HEK293T (cell line): Measurements from ENCODE around the gene CD3G.

Experiments used
- ARNT ChIP-seq: fragments of 450-650 bp; IDR thresholded peaks from 2 replicates; pipeline ENCODE4 v1.6.1; 2017; ENCODE audit warnings: mild to moderate bottlenecking
- FOXA1 ChIP-seq: fragments of 450-650 bp; IDR thresholded peaks from 2 replicates; pipeline ENCODE4 v1.6.1; 2016; ENCODE audit warnings: mild to moderate bottlenecking
- FOXK2 ChIP-seq: fragments of 450-650 bp; IDR thresholded peaks from 2 replicates; pipeline ENCODE4 v1.6.1; 2016; ENCODE audit warnings: mild to moderate bottlenecking
- FOXM1 ChIP-seq: fragments of 450-650 bp; IDR thresholded peaks from 2 replicates; pipeline ENCODE4 v1.6.1; 2017; ENCODE audit warnings: mild to moderate bottlenecking, borderline replicate concordance
- LEF1 ChIP-seq: fragments of 450-650 bp; IDR thresholded peaks from 2 replicates; pipeline ENCODE4 v1.6.1; 2017; ENCODE audit warnings: mild to moderate bottlenecking, borderline replicate concordance

- TF ChIP-seq FOXK2 (no peak), FOXM1 (no peak), FOXA1 (no peak), ARNT (no peak), LEF1 (no peak)
Measured at GRCh38 chr11:118349475-118349874, 5.3 kb downstream of the CD3G start.
